Measurements from ENCODE around the gene FUZ.

FUZ gene

DNA sequence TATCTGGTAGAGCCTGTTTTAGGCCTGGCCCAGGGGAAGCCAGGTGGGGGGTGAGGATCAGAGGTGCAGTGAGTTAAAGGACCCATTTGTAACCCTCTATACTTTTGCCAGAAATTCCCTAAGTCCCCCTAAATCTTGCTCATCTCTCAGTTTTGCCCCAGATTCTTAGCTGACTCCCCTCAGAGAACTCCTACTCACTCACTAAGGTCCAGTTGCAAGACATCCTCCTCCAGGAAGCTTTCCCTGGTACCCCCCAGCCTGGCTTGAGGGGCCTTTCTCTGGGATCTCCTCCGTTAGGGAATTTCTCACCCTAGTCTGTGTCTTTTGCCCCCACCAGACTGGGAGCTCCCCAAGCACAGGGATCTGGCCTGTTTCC, 51.9 kb downstream of the FUZ start:
- no peak for DNase-seq (ENCODE audit: low read depth in 2 of 3, low spot score in 1 of 3)

DNA sequence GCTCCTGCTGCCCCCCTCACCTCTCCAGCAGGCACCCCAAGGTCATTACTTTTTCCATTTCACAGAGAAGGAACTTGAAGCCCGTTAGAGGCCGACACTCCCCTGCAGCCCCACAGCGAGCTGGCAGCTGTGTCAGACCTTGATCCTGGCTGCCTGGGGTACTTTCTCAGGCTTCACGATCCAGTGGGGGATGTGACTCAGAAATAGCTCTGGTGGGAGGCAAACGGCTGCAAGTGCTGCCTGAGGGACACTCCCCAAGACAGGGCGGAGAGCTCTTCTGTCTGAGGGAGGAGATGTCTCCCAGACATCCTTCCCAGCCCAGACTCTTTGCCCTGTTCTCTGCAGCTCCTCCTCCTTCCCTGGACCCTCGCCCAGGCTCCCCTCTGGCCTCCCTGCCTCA, 54.8 kb downstream of the FUZ start:
- DNase-seq (ENCODE audit: low read depth in 2 of 3, low spot score in 1 of 3): no peak
